ENCODE data around the gene HAUS5. TPM values are rescaled to one million over a fixed set of nuclear protein-coding genes. Genes with fewer than 3 reads are reported as not detected.
A peak's percentile ranks its signal among the peaks of the same experiment; 100 is the strongest.

The HAUS5 gene
- total and polyA plus RNA-seq, 10 of the 15 experiments (the other 5 are each of a cell fraction or from before 2014, with no cell fraction given): 3.1 to 32.6 (median 17.6) TPM

- TF ChIP-seq CBX5 (IDR thresholded peaks at IDR 0.05; ENCODE audit: low read depth) (no peak), TCF7 (IDR thresholded peaks at IDR 0.05; ENCODE audit: borderline replicate concordance) (no peak), TCF12 (IDR thresholded peaks at IDR 0.05; ENCODE audit: low read depth, low read length) (peak; percentile 76; the same call in 1 of the 2 replicates), NR2F1 (conservative IDR thresholded peaks at IDR 0.05) (peak; percentile 47), PAX5 (IDR thresholded peaks at IDR 0.05; ENCODE audit: borderline replicate concordance, low read depth, low read length) (0 out of 2 replicates have a peak, but pooled peaks have one; percentile 2), TARDBP (IDR thresholded peaks at IDR 0.05; ENCODE audit: borderline replicate concordance) (no peak), CHD1 (IDR thresholded peaks at IDR 0.05; ENCODE audit: low read depth, low read length) (peak; percentile 99), E4F1 (IDR thresholded peaks at IDR 0.05; ENCODE audit: borderline replicate concordance, partially characterized antibody) (peak; percentile 60), ZNF274 (IDR thresholded peaks at IDR 0.05; ENCODE audit: insufficient read depth, insufficient read length) (no peak), REST (IDR thresholded peaks at IDR 0.05; ENCODE audit: low read depth, low read length) (no peak), SPI1 (IDR thresholded peaks at IDR 0.05; ENCODE audit: borderline replicate concordance, insufficient read depth, low read depth, low read length) (no peak), MEF2A (IDR thresholded peaks at IDR 0.05; ENCODE audit: insufficient read depth, low read depth, low read length) (no peak), POLR2AphosphoS5 (IDR thresholded peaks at IDR 0.05; ENCODE audit: low read length) (peak; percentile 85), BHLHE40 (IDR thresholded peaks at IDR 0.05; ENCODE audit: borderline replicate concordance in 1 of 2, low read depth in 2 of 2, low read length in 1 of 2) (peak; percentile 98), SREBF1 (IDR thresholded peaks at IDR 0.05; ENCODE audit: low read length) (peak; percentile 97), POLR2A (IDR thresholded peaks at IDR 0.05; ENCODE audit: low read depth, low read length) (peak; percentile 97), NFYB (IDR thresholded peaks at IDR 0.05; ENCODE audit: insufficient read depth, low read depth, low read length) (no peak), CHD2 (IDR thresholded peaks at IDR 0.05; ENCODE audit: borderline replicate concordance, low read depth, low read length) (0 out of 2 replicates have a peak, but pooled peaks have one; percentile 23), IRF4 (IDR thresholded peaks at IDR 0.05; ENCODE audit: low read depth, low read length) (no peak), TAF1 (IDR thresholded peaks at IDR 0.05; ENCODE audit: borderline replicate concordance, low read depth, low read length) (peak; percentile 83), SMC3 (IDR thresholded peaks at IDR 0.05; ENCODE audit: borderline replicate concordance, low read length) (0 out of 2 replicates have a peak, but pooled peaks have one; percentile 10), USF1 (IDR thresholded peaks at IDR 0.05; ENCODE audit: borderline replicate concordance, extremely low read length, insufficient read depth, low read depth, low read length) (no peak), MYB (IDR thresholded peaks at IDR 0.05; ENCODE audit: borderline replicate concordance, low read depth, low read length) (no peak)
These were observed 31.0 kb downstream of the HAUS5 start (continued) for GRCh38 chr19:35643255-35644205.
